Endodermal cell (in vitro differentiated cells): ENCODE measurements around the gene EIF5B. TPM values are rescaled to one million over a fixed set of nuclear protein-coding genes. Genes with fewer than 3 reads are reported as not detected.
A peak's percentile ranks its signal among the peaks of the same experiment; 100 is the strongest.
"Not testable (repeated sequence)": the region's sequence is repeated elsewhere in the genome, so short reads cannot be mapped to it uniquely, and the experiment has no call there.

Experiments
- DNase-seq: peaks from one replicate; pipeline ENCODE4 v3.0.0-alpha.2; 2017
- H3K27ac ChIP-seq: 2 replicates; pipeline ENCODE4 v1.5.1; 2013; ENCODE audit warnings: mild to moderate bottlenecking, low read depth, low read length, moderate library complexity
- H3K27me3 ChIP-seq: 2 replicates; pipeline ENCODE4 v1.6.1; 2013; ENCODE audit warnings: mild to moderate bottlenecking, low read length, moderate library complexity; ENCODE audit not compliant: insufficient read depth, control insufficient read depth, poor library complexity, severe bottlenecking
- H3K36me3 ChIP-seq: 2 replicates; pipeline ENCODE4 v1.7.0; 2013; ENCODE audit warnings: mild to moderate bottlenecking, low read length, moderate library complexity; ENCODE audit not compliant: control insufficient read depth, insufficient read depth
- H3K4me1 ChIP-seq: one replicate; pipeline ENCODE4 v1.7.0; 2013; ENCODE audit warnings: low read length; ENCODE audit not compliant: control insufficient read depth, insufficient read depth
- H3K4me3 ChIP-seq: 2 replicates; pipeline ENCODE4 v1.5.1; 2013; ENCODE audit warnings: mild to moderate bottlenecking, low read length, moderate library complexity
- H3K9ac ChIP-seq: 2 replicates; pipeline ENCODE4 v1.6.1; 2013; ENCODE audit warnings: mild to moderate bottlenecking, low read length, moderate library complexity; ENCODE audit not compliant: poor library complexity, severe bottlenecking; ENCODE audit errors: extremely low read depth
- H3K9me3 ChIP-seq: 2 replicates; pipeline ENCODE4 v1.6.1; 2013; ENCODE audit warnings: mild to moderate bottlenecking, low read length, moderate library complexity; ENCODE audit not compliant: control insufficient read depth
- H3K27ac Mint-ChIP-seq: 2 replicates; pipeline ENCODE4 v1.8.0; 2020; ENCODE audit warnings: mixed read lengths
- H3K27me3 Mint-ChIP-seq: 2 replicates; pipeline ENCODE4 v1.8.0; 2021; ENCODE audit warnings: mild to moderate bottlenecking, mixed read lengths; ENCODE audit not compliant: insufficient read depth
- H3K36me3 Mint-ChIP-seq: 2 replicates; pipeline ENCODE4 v1.8.0; 2020; ENCODE audit warnings: low read depth, mixed read lengths
- H3K4me1 Mint-ChIP-seq: 2 replicates; pipeline ENCODE4 v1.8.0; 2020; ENCODE audit warnings: mixed read lengths
- H3K4me3 Mint-ChIP-seq: 2 replicates; pipeline ENCODE4 v1.8.0; 2020; ENCODE audit warnings: mild to moderate bottlenecking, moderate library complexity, mixed read lengths
- H3K9me3 Mint-ChIP-seq: 2 replicates; pipeline ENCODE4 v1.8.0; 2020; ENCODE audit warnings: mild to moderate bottlenecking, mixed read lengths
- WGBS, 2 experiments: methylation state at CpG; one replicate each; pipeline versions ENCODE4 v1.1.5 to v1.1.7; 2013; ENCODE audit warnings: missing lambda C conversion rate in 2 of 2, mixed read lengths in 1 of 2; ENCODE audit not compliant: insufficient coverage in 1 of 2, insufficient read length in 1 of 2; 5-methylcytosine and 5-hydroxymethylcytosine counted together
- total RNA-seq, 2 donors: library from RNA; stranded (reverse); fragmentation: NEBNext Ultra II Directional in 1 of 2; extraction: Animal tissue kit (Norgen Biotek cat#: 25700) in 1 of 2; gene quantifications; 2 replicates in 1 of 2; 3 replicates in 1 of 2; pipeline ENCODE4 v1.2.1, GENCODE V29; 2021
- TF ChIP-seq, protein P1 (sequence below): fragments of 200-600 bp; sonication (generic); conservative IDR thresholded peaks from 2 replicates; pipeline ENCODE4 v1.5.0; 2021; ENCODE audit warnings: antibody characterized with exemption, mild to moderate bottlenecking

The EIF5B gene
- total RNA-seq, 2 donors from 2014 or later, result 54.2 to 63.6 TPM

DNA sequence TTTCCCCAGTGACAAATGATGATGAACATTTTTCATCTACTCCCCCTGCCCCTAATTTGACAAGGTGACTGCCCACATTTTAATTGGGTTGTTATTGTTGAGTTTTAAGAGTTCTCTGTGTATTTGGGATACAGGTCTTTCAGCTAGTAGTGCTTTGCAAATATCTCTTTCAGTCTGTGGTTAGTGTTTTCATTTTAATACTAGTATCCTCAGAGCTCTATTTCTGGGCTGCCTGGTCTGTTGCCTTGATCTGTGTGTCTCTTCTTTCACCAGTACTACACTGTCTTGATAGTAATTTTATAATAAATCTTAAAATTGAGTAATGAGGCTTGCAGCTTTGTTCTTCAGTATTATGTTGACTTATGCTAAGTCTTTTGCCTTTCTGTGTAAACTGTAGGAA is 19.7 kb downstream of the EIF5B start:
- no peaks in the 10 kb centered on the region for H3K9me3 Mint-ChIP-seq
- H3K27ac ChIP-seq, result no peak overlapping the region
- H3K27me3 Mint-ChIP-seq, result no peaks in the 10 kb centered on the region
- DNase-seq, result no peak
- peaks cover 21% of the 10 kb centered on the region for H3K36me3 ChIP-seq
- TF ChIP-seq, protein P1, sequence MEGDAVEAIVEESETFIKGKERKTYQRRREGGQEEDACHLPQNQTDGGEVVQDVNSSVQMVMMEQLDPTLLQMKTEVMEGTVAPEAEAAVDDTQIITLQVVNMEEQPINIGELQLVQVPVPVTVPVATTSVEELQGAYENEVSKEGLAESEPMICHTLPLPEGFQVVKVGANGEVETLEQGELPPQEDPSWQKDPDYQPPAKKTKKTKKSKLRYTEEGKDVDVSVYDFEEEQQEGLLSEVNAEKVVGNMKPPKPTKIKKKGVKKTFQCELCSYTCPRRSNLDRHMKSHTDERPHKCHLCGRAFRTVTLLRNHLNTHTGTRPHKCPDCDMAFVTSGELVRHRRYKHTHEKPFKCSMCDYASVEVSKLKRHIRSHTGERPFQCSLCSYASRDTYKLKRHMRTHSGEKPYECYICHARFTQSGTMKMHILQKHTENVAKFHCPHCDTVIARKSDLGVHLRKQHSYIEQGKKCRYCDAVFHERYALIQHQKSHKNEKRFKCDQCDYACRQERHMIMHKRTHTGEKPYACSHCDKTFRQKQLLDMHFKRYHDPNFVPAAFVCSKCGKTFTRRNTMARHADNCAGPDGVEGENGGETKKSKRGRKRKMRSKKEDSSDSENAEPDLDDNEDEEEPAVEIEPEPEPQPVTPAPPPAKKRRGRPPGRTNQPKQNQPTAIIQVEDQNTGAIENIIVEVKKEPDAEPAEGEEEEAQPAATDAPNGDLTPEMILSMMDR, result no peak
- H3K27ac Mint-ChIP-seq, result peak overlapping the region; percentile 46
- no peak overlapping the region for H3K9ac ChIP-seq
- H3K27me3 ChIP-seq, result no peaks in the 10 kb centered on the region
- no peaks in the 10 kb centered on the region for H3K9me3 ChIP-seq
- H3K4me3 ChIP-seq, result no peak overlapping the region
- peaks cover 9% of the 10 kb centered on the region for H3K4me1 Mint-ChIP-seq
- no peak overlapping the region for H3K4me3 Mint-ChIP-seq
- no peaks in the 10 kb centered on the region for H3K4me1 ChIP-seq
- H3K36me3 Mint-ChIP-seq, result peaks cover 15% of the 10 kb centered on the region

DNA sequence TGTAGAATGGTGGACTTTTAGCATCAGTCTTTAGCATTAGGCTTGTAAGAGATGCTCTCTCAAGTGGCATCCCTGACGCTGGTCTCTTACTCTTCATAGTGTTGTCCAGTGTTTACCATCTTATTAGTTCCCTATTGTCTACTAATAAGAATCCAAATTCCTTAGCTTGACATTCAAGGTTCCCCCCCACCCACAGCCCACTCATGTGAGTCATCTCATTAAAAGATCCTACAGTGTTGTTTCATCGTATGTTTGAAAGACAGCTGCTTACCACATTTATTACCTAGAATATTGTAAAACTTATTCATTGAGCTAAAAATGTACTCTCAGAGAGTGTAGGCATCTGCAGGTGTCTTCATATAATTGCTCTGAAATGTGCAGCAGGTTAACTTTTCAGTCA is 28.5 kb downstream of the EIF5B start:
- no peak overlapping the region for H3K4me3 ChIP-seq
- Mint-ChIP-seq H3K27ac (no peak overlapping the region), H3K4me3 (no peak overlapping the region), H3K9me3 (no peaks in the 10 kb centered on the region), H3K4me1 (no peaks in the 10 kb centered on the region), H3K27me3 (no peaks in the 10 kb centered on the region), H3K36me3 (peaks cover 67% of the 10 kb centered on the region)
- TF ChIP-seq, protein P1, result no peak
- no peak overlapping the region for H3K9ac ChIP-seq
- no peaks in the 10 kb centered on the region for H3K9me3 ChIP-seq
- no peak for DNase-seq
- H3K27ac ChIP-seq, result no peak overlapping the region
- H3K27me3 ChIP-seq, result no peaks in the 10 kb centered on the region
- WGBS, 2 experiments, result 95 to 100% methylated on average over 1 to 2 of the region's 2 CpGs
- no peaks in the 10 kb centered on the region for H3K4me1 ChIP-seq
- peaks cover 94% of the 10 kb centered on the region for H3K36me3 ChIP-seq

DNA sequence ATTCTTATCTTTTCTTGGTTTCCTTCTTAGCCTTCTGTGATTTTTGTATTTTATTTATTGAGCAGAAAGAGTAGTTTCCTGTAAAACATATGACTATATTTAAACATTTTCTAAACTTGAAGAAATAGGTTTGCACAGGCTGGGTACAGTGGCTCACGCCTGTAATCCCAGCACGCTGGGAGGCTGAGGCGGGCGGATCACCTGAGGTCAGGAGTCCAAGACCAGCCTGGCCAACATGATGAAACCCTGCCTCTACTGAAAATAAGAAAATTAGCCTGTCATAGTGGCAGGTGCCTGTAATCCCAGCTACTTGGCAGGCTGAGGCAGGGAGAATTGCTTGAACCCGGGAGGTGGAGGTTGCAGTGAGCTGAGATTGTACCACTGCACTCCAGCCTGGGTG is 31.7 kb downstream of the EIF5B start:
- not testable (repeated sequence) for H3K27me3 Mint-ChIP-seq, H3K4me3 ChIP-seq, H3K27ac ChIP-seq, H3K27me3 ChIP-seq, DNase-seq, H3K27ac Mint-ChIP-seq, H3K4me1 Mint-ChIP-seq, H3K4me3 Mint-ChIP-seq, H3K9ac ChIP-seq, H3K4me1 ChIP-seq
- peaks cover 94% of the 10 kb centered on the region for H3K36me3 ChIP-seq
- Mint-ChIP-seq H3K36me3 (peaks cover 73% of the 10 kb centered on the region), H3K9me3 (peaks cover 14% of the 10 kb centered on the region)
- WGBS, 2 experiments, result 96 to 97% methylated on average over 3 to 5 of the region's 5 CpGs
- peaks cover 23% of the 10 kb centered on the region for H3K9me3 ChIP-seq

DNA sequence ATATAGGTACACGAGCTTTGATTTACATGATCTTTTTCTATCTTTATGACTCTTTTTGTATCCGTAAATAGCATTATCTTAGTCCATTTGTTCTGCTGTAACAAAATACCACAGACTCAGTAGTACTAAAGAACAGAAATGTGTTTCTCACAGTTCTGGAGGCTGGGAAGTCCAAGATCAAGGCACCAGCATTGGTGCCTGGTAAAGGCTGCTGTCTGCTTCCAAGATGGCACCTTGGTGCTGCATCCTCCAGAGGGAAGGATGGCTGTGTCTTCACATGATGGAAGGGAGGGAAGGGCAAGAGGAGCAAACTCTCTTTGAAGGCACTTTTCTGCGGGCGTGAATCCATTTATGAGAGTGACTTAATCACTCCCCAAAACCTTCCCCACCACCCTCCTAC is 36.0 kb downstream of the EIF5B start:
- H3K27ac Mint-ChIP-seq, result no peak overlapping the region
- peaks cover 38% of the 10 kb centered on the region for H3K9me3 ChIP-seq
- H3K36me3 ChIP-seq, result peaks cover 90% of the 10 kb centered on the region
- no peak overlapping the region for H3K4me3 Mint-ChIP-seq
- peaks cover 22% of the 10 kb centered on the region for H3K9me3 Mint-ChIP-seq
- H3K4me1 Mint-ChIP-seq, result no peaks in the 10 kb centered on the region
- no peak for DNase-seq
- TF ChIP-seq, protein P1, result no peak
- peaks cover 79% of the 10 kb centered on the region for H3K36me3 Mint-ChIP-seq
- H3K4me1 ChIP-seq, result no peaks in the 10 kb centered on the region
- 90 to 100% methylated on average over 1 to 4 of the region's 4 CpGs for WGBS, 2 experiments
- H3K27me3 ChIP-seq, result no peaks in the 10 kb centered on the region
- H3K9ac ChIP-seq, result no peak overlapping the region
- H3K4me3 ChIP-seq, result peak overlapping the region; percentile 36
- H3K27me3 Mint-ChIP-seq, result no peaks in the 10 kb centered on the region
- H3K27ac ChIP-seq, result no peak overlapping the region
